ENCODE measurements around the gene SSTR1. TPM values are rescaled to one million over a fixed set of nuclear protein-coding genes. Genes with fewer than 3 reads are reported as not detected.

The SSTR1 gene
- total RNA-seq, 1 donor from 2014 or later: 0.21 TPM

DNA sequence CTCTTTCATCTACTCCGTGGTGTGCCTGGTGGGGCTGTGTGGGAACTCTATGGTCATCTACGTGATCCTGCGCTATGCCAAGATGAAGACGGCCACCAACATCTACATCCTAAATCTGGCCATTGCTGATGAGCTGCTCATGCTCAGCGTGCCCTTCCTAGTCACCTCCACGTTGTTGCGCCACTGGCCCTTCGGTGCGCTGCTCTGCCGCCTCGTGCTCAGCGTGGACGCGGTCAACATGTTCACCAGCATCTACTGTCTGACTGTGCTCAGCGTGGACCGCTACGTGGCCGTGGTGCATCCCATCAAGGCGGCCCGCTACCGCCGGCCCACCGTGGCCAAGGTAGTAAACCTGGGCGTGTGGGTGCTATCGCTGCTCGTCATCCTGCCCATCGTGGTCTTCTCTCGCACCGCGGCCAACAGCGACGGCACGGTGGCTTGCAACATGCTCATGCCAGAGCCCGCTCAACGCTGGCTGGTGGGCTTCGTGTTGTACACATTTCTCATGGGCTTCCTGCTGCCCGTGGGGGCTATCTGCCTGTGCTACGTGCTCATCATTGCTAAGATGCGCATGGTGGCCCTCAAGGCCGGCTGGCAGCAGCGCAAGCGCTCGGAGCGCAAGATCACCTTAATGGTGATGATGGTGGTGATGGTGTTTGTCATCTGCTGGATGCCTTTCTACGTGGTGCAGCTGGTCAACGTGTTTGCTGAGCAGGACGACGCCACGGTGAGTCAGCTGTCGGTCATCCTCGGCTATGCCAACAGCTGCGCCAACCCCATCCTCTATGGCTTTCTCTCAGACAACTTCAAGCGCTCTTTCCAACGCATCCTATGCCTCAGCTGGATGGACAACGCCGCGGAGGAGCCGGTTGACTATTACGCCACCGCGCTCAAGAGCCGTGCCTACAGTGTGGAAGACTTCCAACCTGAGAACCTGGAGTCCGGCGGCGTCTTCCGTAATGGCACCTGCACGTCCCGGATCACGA is 2.2 kb downstream of the SSTR1 start:
- TF ChIP-seq, protein P1, sequence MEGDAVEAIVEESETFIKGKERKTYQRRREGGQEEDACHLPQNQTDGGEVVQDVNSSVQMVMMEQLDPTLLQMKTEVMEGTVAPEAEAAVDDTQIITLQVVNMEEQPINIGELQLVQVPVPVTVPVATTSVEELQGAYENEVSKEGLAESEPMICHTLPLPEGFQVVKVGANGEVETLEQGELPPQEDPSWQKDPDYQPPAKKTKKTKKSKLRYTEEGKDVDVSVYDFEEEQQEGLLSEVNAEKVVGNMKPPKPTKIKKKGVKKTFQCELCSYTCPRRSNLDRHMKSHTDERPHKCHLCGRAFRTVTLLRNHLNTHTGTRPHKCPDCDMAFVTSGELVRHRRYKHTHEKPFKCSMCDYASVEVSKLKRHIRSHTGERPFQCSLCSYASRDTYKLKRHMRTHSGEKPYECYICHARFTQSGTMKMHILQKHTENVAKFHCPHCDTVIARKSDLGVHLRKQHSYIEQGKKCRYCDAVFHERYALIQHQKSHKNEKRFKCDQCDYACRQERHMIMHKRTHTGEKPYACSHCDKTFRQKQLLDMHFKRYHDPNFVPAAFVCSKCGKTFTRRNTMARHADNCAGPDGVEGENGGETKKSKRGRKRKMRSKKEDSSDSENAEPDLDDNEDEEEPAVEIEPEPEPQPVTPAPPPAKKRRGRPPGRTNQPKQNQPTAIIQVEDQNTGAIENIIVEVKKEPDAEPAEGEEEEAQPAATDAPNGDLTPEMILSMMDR (IDR thresholded peaks at IDR 0.05; ENCODE audit: unreplicated experiment): no peak
- Mint-ChIP-seq H3K4me3 (ENCODE audit: unreplicated experiment) (peak overlapping the region; percentile 90), H3K4me1 (ENCODE audit: unreplicated experiment) (peaks cover 37% of the 10 kb centered on the region)

DNA sequence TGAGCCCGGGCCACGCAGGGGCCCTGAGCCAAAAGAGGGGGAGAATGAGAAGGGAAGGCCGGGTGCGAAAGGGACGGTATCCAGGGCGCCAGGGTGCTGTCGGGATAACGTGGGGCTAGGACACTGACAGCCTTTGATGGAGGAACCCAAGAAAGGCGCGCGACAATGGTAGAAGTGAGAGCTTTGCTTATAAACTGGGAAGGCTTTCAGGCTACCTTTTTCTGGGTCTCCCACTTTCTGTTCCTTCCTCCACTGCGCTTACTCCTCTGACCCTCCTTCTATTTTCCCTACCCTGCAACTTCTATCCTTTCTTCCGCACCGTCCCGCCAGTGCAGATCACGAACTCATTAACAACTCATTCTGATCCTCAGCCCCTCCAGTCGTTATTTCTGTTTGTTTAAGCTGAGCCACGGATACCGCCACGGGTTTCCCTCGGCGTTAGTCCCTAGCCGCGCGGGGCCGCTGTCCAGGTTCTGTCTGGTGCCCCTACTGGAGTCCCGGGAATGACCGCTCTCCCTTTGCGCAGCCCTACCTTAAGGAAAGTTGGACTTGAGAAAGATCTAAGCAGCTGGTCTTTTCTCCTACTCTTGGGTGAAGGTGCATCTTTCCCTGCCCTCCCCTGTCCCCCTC is 3.0 kb downstream of the SSTR1 start:
- H3K4me3 Mint-ChIP-seq (ENCODE audit: unreplicated experiment): peak overlapping the region; percentile 90
- no peaks in the 10 kb centered on the region for H3K9me3 Mint-ChIP-seq (ENCODE audit: unreplicated experiment)
- peaks cover 7% of the 10 kb centered on the region for H3K36me3 Mint-ChIP-seq (ENCODE audit: low read depth, unreplicated experiment)
- TF ChIP-seq, protein P1 (IDR thresholded peaks at IDR 0.05; ENCODE audit: unreplicated experiment): no peak
- H3K4me1 Mint-ChIP-seq (ENCODE audit: unreplicated experiment): peaks cover 37% of the 10 kb centered on the region
- peaks cover 26% of the 10 kb centered on the region for H3K27me3 Mint-ChIP-seq (ENCODE audit: unreplicated experiment)
- DNase-seq (ENCODE audit: low spot score): peak; percentile 58
- H3K27ac Mint-ChIP-seq (ENCODE audit: unreplicated experiment): peak overlapping the region; percentile 1

More for the DNA sequence above, 2.2 kb downstream of the SSTR1 start:
- Mint-ChIP-seq H3K27ac (ENCODE audit: unreplicated experiment) (peak overlapping the region; percentile 80), H3K36me3 (ENCODE audit: low read depth, unreplicated experiment) (peaks cover 7% of the 10 kb centered on the region), H3K27me3 (ENCODE audit: unreplicated experiment) (peaks cover 26% of the 10 kb centered on the region), H3K9me3 (ENCODE audit: unreplicated experiment) (no peaks in the 10 kb centered on the region)
- no peak for DNase-seq (ENCODE audit: low spot score)

DNA sequence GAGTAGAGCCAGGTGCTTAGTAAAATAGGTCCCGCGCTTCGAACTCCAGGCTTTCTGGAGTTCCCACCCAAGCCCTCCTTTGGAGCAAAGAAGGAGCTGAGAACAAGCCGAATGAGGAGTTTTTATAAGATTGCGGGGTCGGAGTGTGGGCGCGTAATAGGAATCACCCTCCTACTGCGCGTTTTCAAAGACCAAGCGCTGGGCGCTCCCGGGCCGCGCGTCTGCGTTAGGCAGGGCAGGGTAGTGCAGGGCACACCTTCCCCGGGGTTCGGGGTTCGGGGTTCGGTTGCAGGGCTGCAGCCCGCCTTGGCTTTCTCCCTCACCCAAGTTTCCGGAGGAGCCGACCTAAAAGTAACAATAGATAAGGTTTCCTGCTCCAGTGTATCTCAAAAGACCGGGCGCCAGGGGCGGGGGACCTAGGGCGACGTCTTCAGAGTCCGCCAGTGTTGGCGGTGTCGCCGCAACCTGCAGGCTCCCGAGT is 3.6 kb downstream of the SSTR1 start:
- peak overlapping the region; percentile 71 for H3K4me3 Mint-ChIP-seq (ENCODE audit: unreplicated experiment)
- peaks cover 7% of the 10 kb centered on the region for H3K36me3 Mint-ChIP-seq (ENCODE audit: low read depth, unreplicated experiment)
- peaks cover 26% of the 10 kb centered on the region for H3K27me3 Mint-ChIP-seq (ENCODE audit: unreplicated experiment)
- H3K27ac Mint-ChIP-seq (ENCODE audit: unreplicated experiment): no peak overlapping the region
- peaks cover 37% of the 10 kb centered on the region for H3K4me1 Mint-ChIP-seq (ENCODE audit: unreplicated experiment)
- TF ChIP-seq, protein P1 (IDR thresholded peaks at IDR 0.05; ENCODE audit: unreplicated experiment): no peak
- H3K9me3 Mint-ChIP-seq (ENCODE audit: unreplicated experiment): no peaks in the 10 kb centered on the region
- DNase-seq (ENCODE audit: low spot score): no peak

DNA sequence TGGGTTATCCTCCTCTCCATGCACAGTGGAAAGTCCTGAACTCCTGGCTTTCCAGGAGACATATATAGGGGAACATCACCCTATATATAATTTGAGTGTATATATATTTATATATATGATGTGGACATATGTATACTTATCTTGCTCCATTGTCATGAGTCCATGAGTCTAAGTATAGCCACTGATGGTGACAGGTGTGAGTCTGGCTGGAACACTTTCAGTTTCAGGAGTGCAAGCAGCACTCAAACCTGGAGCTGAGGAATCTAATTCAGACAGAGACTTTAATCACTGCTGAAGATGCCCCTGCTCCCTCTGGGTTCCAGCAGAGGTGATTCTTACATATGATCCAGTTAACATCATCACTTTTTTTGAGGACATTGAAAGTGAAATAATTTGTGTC is 4.4 kb downstream of the SSTR1 start:
- TF ChIP-seq, protein P1 (IDR thresholded peaks at IDR 0.05; ENCODE audit: unreplicated experiment): no peak
- Mint-ChIP-seq H3K36me3 (ENCODE audit: low read depth, unreplicated experiment) (peaks cover 7% of the 10 kb centered on the region), H3K27me3 (ENCODE audit: unreplicated experiment) (peaks cover 25% of the 10 kb centered on the region), H3K9me3 (ENCODE audit: unreplicated experiment) (no peaks in the 10 kb centered on the region), H3K4me1 (ENCODE audit: unreplicated experiment) (peaks cover 37% of the 10 kb centered on the region), H3K27ac (ENCODE audit: unreplicated experiment) (no peak overlapping the region), H3K4me3 (ENCODE audit: unreplicated experiment) (peak overlapping the region; percentile 74)
- no peak for DNase-seq (ENCODE audit: low spot score)
